KOPT-K1 (cell line): ENCODE measurements around the gene RNASE13.

Experiments
- H3K27ac ChIP-seq: fragments of 200-600 bp; sonication (generic); 2 replicates; pipeline ENCODE4 v1.5.1; 2016; ENCODE audit warnings: antibody characterized with exemption, mild to moderate bottlenecking, low read depth, low read length; ENCODE audit not compliant: poor library complexity, severe bottlenecking
- H3K36me3 ChIP-seq: fragments of 200-600 bp; sonication (generic); 2 replicates; pipeline ENCODE4 v1.5.1; 2017; ENCODE audit warnings: antibody characterized with exemption, mild to moderate bottlenecking, low read length, moderate library complexity; ENCODE audit not compliant: insufficient read depth
- H3K9me3 ChIP-seq: fragments of 200-600 bp; sonication (generic); 2 replicates; pipeline ENCODE4 v1.5.1; 2017; ENCODE audit warnings: antibody characterized with exemption, low read length, mild to moderate bottlenecking; ENCODE audit not compliant: insufficient read depth, poor library complexity, severe bottlenecking

The RNASE13 gene

GRCh38 chr14:21034707-21035106 lies at the start of gene RNASE13:
Gene RNASE13, minus strand, starts transcription at chr14:21034807. Its CDS starts 519 bp downstream, at chr14:21034288.
- Histone ChIP-seq H3K9me3 (no peaks in the 10 kb centered on the region), H3K36me3 (no peaks in the 10 kb centered on the region), H3K27ac (no peak within 1 kb of the TSS)

GRCh38 chr14:21084396-21084795 lies 49.8 kb upstream of the RNASE13 start:
- Histone ChIP-seq H3K9me3 (no peaks in the 10 kb centered on the region), H3K36me3 (no peaks in the 10 kb centered on the region), H3K27ac (no peak overlapping the region)

GRCh38 chr14:21083565-21084325 lies 49.1 kb upstream of the RNASE13 start:
- Histone ChIP-seq H3K9me3 (no peaks in the 10 kb centered on the region), H3K36me3 (no peaks in the 10 kb centered on the region), H3K27ac (no peak overlapping the region)

GRCh38 chr14:21081521-21082142 lies 47.0 kb upstream of the RNASE13 start:
- Histone ChIP-seq H3K36me3 (no peaks in the 10 kb centered on the region), H3K9me3 (no peaks in the 10 kb centered on the region), H3K27ac (no peak overlapping the region)

- Histone ChIP-seq H3K9me3 (no peaks in the 10 kb centered on the region), H3K27ac (no peak overlapping the region), H3K36me3 (no peaks in the 10 kb centered on the region)
These were observed 44.1 kb upstream of the RNASE13 start for GRCh38 chr14:21078726-21079125.

- H3K36me3 ChIP-seq, result no peaks in the 10 kb centered on the region
- H3K27ac ChIP-seq, result no peak overlapping the region
- no peaks in the 10 kb centered on the region for H3K9me3 ChIP-seq
These were observed 43.7 kb upstream of the RNASE13 start for GRCh38 chr14:21078287-21078686.

- no peaks in the 10 kb centered on the region for H3K9me3 ChIP-seq
- no peaks in the 10 kb centered on the region for H3K36me3 ChIP-seq
- H3K27ac ChIP-seq, result no peak overlapping the region
These were observed 43.1 kb upstream of the RNASE13 start for GRCh38 chr14:21077672-21078071.

GRCh38 chr14:21075719-21076437 lies 41.3 kb upstream of the RNASE13 start:
- Histone ChIP-seq H3K9me3 (no peaks in the 10 kb centered on the region), H3K27ac (no peak overlapping the region), H3K36me3 (no peaks in the 10 kb centered on the region)

- Histone ChIP-seq H3K9me3 (no peaks in the 10 kb centered on the region), H3K36me3 (no peaks in the 10 kb centered on the region), H3K27ac (no peak overlapping the region)
These were observed 40.0 kb upstream of the RNASE13 start for GRCh38 chr14:21074398-21075272.

- Histone ChIP-seq H3K36me3 (no peaks in the 10 kb centered on the region), H3K9me3 (no peaks in the 10 kb centered on the region), H3K27ac (no peak overlapping the region)
These were observed 39.3 kb upstream of the RNASE13 start for GRCh38 chr14:21073921-21074320.

- Histone ChIP-seq H3K36me3 (no peaks in the 10 kb centered on the region), H3K9me3 (no peaks in the 10 kb centered on the region), H3K27ac (no peak overlapping the region)
These were observed 38.3 kb upstream of the RNASE13 start for GRCh38 chr14:21072781-21073339.

GRCh38 chr14:21072031-21072473 lies 37.4 kb upstream of the RNASE13 start:
- Histone ChIP-seq H3K27ac (no peak overlapping the region), H3K9me3 (no peaks in the 10 kb centered on the region), H3K36me3 (no peaks in the 10 kb centered on the region)

- H3K27ac ChIP-seq, result no peak overlapping the region
- H3K36me3 ChIP-seq, result no peaks in the 10 kb centered on the region
- H3K9me3 ChIP-seq, result no peaks in the 10 kb centered on the region
These were observed 36.8 kb upstream of the RNASE13 start for GRCh38 chr14:21071225-21072030.
